Measurements from ENCODE around the gene L3MBTL3.

- TF ChIP-seq POLR2AphosphoS5 (IDR thresholded peaks at IDR 0.05; ENCODE audit: insufficient read depth in 1 of 2, low read depth in 1 of 2) (no peak), POLR2A (IDR thresholded peaks at IDR 0.05) (no peak)
These were observed 158.0 kb downstream of the L3MBTL3 start for GRCh38 chr6:130176378-130176777.
